Gastroesophageal sphincter (tissue), 4 donors: ENCODE results near the gene C17orf107. TPM values are rescaled to one million over a fixed set of nuclear protein-coding genes. Genes with fewer than 3 reads are reported as not detected.
"Not testable (repeated sequence)": the region's sequence is repeated elsewhere in the genome, so short reads cannot be mapped to it uniquely, and the experiment has no call there.

Source experiments
- ATAC-seq: fragments of 150-250 bp; one replicate; pipeline ENCODE4 v1.9.1; 2016; ENCODE audit warnings: mild to moderate bottlenecking, moderate library complexity
- H3K27ac ChIP-seq, 4 donors: fragments of 200-600 bp; sonication (generic) in 3 of 4; 1 replicate in 3 of 4; 2 replicates in 1 of 4; pipeline ENCODE4 v1.5.1; 2016 to 2019
- H3K27me3 ChIP-seq: fragments of 200-600 bp; sonication (generic); one replicate; pipeline ENCODE4 v1.5.1; 2019
- H3K36me3 ChIP-seq, 2 donors: fragments of 200-600 bp; sonication (generic); one replicate each; pipeline ENCODE4 v1.5.1; 2019; ENCODE audit warnings: control low read depth in 1 of 2
- H3K4me1 ChIP-seq, 3 donors: fragments of 200-600 bp; sonication (generic); 1 replicate in 2 of 3; 2 replicates in 1 of 3; pipeline ENCODE4 v1.5.1; 2016 to 2019; ENCODE audit warnings: control low read depth in 2 of 3
- H3K4me3 ChIP-seq, 2 donors: fragments of 200-600 bp; sonication (generic); one replicate each; pipeline ENCODE4 v1.5.1; 2019; ENCODE audit warnings: mild to moderate bottlenecking in 1 of 2, moderate library complexity in 1 of 2
- H3K9me3 ChIP-seq, 3 donors: fragments of 200-600 bp; sonication (generic); one replicate each; pipeline ENCODE4 v1.5.1; 2017 to 2019; ENCODE audit warnings: control low read depth in 2 of 3
- CTCF ChIP-seq, 4 experiments: fragments of 200-600 bp in 2 of 4; fragments of 450-650 bp in 2 of 4; sonication (generic) in 1 of 4; IDR thresholded peaks; one replicate each; pipeline ENCODE4 v1.5.1; 2017 to 2019; ENCODE audit warnings: antibody characterized with exemption in 4 of 4, mild to moderate bottlenecking in 2 of 4, moderate library complexity in 2 of 4
- EP300 ChIP-seq: sonication (generic); formaldehyde crosslinking; IDR thresholded peaks from one replicate; pipeline ENCODE4 v1.6.1; 2017; ENCODE audit warnings: antibody characterized with exemption, mild to moderate bottlenecking
- POLR2A ChIP-seq, 2 donors: fragments of 450-650 bp; IDR thresholded peaks; one replicate each; pipeline ENCODE4 v1.6.1; 2017; ENCODE audit warnings: antibody characterized with exemption in 2 of 2, mild to moderate bottlenecking in 2 of 2, moderate library complexity in 1 of 2
- POLR2AphosphoS5 ChIP-seq: sonication (generic); formaldehyde crosslinking; IDR thresholded peaks from one replicate; pipeline ENCODE4 v1.6.1; 2017; ENCODE audit warnings: antibody characterized with exemption
- WGBS, 2 donors: methylation state at CpG; one replicate each; pipeline ENCODE4 v1.1.5; 2018; ENCODE audit warnings: low coverage in 1 of 2; 5-methylcytosine and 5-hydroxymethylcytosine counted together
- total RNA-seq, 4 donors: library from RNA; depleted of rRNA; stranded (reverse); fragments of >200 nt; gene quantifications; one replicate each; pipeline ENCODE4 v1.1.0, GENCODE V29; 2016

Gene C17orf107
- total RNA-seq, 4 donors from 2014 or later: 0.30 to 0.81 (median 0.68) TPM

- no peaks in the 10 kb centered on the region for H3K27me3 ChIP-seq
- no peak for ATAC-seq
- TF ChIP-seq EP300 (no peak), POLR2A (IDR thresholded peaks at IDR 0.05) (no peak), POLR2AphosphoS5 (no peak), CTCF (IDR thresholded peaks at IDR 0.05) (no peak)
- H3K27ac ChIP-seq: no peak overlapping the region
- peaks cover 0 to 35% (median 9%) of the 10 kb centered on the region in 3 donors for H3K4me1 ChIP-seq
- no peaks in the 10 kb centered on the region for H3K9me3 ChIP-seq
- peaks cover 0 to 3% of the 10 kb centered on the region in 2 donors for H3K36me3 ChIP-seq
- no peak overlapping the region for H3K4me3 ChIP-seq
- 85 to 89% methylated on average over 2 of the region's 2 CpGs for WGBS, 2 donors
These were observed 46.1 kb upstream of the C17orf107 start for GRCh38 chr17:4853208-4853671.

- Histone ChIP-seq H3K27ac (no peak overlapping the region), H3K4me1 (peaks cover 0 to 41% (median 13%) of the 10 kb centered on the region in 3 donors), H3K4me3 (no peak overlapping the region), H3K36me3 (peaks cover 0 to 3% of the 10 kb centered on the region in 2 donors), H3K9me3 (no peaks in the 10 kb centered on the region), H3K27me3 (no peaks in the 10 kb centered on the region)
- TF ChIP-seq POLR2A (IDR thresholded peaks at IDR 0.05) (no peak), EP300 (no peak), POLR2AphosphoS5 (no peak), CTCF (IDR thresholded peaks at IDR 0.05) (no peak)
- WGBS, 2 donors: 93 to 97% methylated on average over 3 to 5 of the region's 5 CpGs
- ATAC-seq: no peak
These were observed 45.1 kb upstream of the C17orf107 start for GRCh38 chr17:4854111-4854681.

- peaks cover 0 to 18% of the 10 kb centered on the region in 2 donors for H3K36me3 ChIP-seq
- H3K4me3 ChIP-seq: no peak overlapping the region
- TF ChIP-seq POLR2AphosphoS5 (no peak), POLR2A (IDR thresholded peaks at IDR 0.05) (no peak), CTCF (IDR thresholded peaks at IDR 0.05) (no peak), EP300 (no peak)
- H3K9me3 ChIP-seq: no peaks in the 10 kb centered on the region
- no peak for ATAC-seq
- peak overlapping the region in 1 of 4 donors; percentile 12 for H3K27ac ChIP-seq
- WGBS, 2 donors: 81 to 88% methylated on average over 13 to 15 of the region's 17 CpGs
- H3K27me3 ChIP-seq: no peaks in the 10 kb centered on the region
- peaks cover 0 to 44% (median 9%) of the 10 kb centered on the region in 3 donors for H3K4me1 ChIP-seq
These were observed 42.9 kb upstream of the C17orf107 start for GRCh38 chr17:4856271-4856936.

- Histone ChIP-seq H3K9me3 (no peaks in the 10 kb centered on the region), H3K36me3 (peaks cover 0 to 18% of the 10 kb centered on the region in 2 donors), H3K4me3 (no peak overlapping the region), H3K27me3 (no peaks in the 10 kb centered on the region), H3K4me1 (peaks cover 0 to 44% (median 9%) of the 10 kb centered on the region in 3 donors), H3K27ac (peak overlapping the region in 1 of 4 donors; percentile 12)
- no peak for ATAC-seq
- TF ChIP-seq POLR2A (IDR thresholded peaks at IDR 0.05): no peak
- no peak for TF ChIP-seq POLR2AphosphoS5
- no peak for TF ChIP-seq CTCF (IDR thresholded peaks at IDR 0.05)
- no peak for TF ChIP-seq EP300
- 80 to 91% methylated on average over 2 to 4 of the region's 7 CpGs for WGBS, 2 donors
These were observed 42.4 kb upstream of the C17orf107 start for GRCh38 chr17:4856937-4857314.

- not testable (repeated sequence) for H3K4me3 ChIP-seq, H3K27me3 ChIP-seq, H3K9me3 ChIP-seq, ATAC-seq
- H3K36me3 ChIP-seq: peaks cover 0 to 18% of the 10 kb centered on the region in 2 donors
- peaks cover 0 to 40% (median 9%) of the 10 kb centered on the region in 3 donors for H3K4me1 ChIP-seq
- WGBS, 2 donors: 69 to 86% methylated on average over 3 to 6 of the region's 7 CpGs
- H3K27ac ChIP-seq: peak overlapping the region in 3 of 4 donors; percentile 49 to 67 (median 64)
These were observed 42.0 kb upstream of the C17orf107 start for GRCh38 chr17:4857347-4857746.
